Smooth muscle cell (in vitro differentiated cells): ENCODE data around the gene PCNA. TPM values are rescaled to one million over a fixed set of nuclear protein-coding genes. Genes with fewer than 3 reads are reported as not detected.

ENCODE experiments used
- DNase-seq: peaks from one replicate; lab custom pipeline; 2025; ENCODE audit not compliant: unreplicated experiment; lab: John Stamatoyannopoulos, UW
- H2AFZ ChIP-seq: fragments of 200-600 bp; sonication (generic); 2 replicates; pipeline ENCODE4 v1.6.0; 2016; ENCODE audit warnings: antibody characterized with exemption, low read depth, mild to moderate bottlenecking
- H3F3A ChIP-seq: fragments of 200-600 bp; sonication (generic); 2 replicates; pipeline ENCODE4 v1.6.0; 2017; ENCODE audit warnings: antibody characterized with exemption, low read depth
- H3K27ac ChIP-seq: fragments of 200-600 bp; sonication (generic); 2 replicates; pipeline ENCODE4 v1.5.1; 2016; ENCODE audit warnings: low read depth, mild to moderate bottlenecking
- H3K27me3 ChIP-seq: fragments of 200-600 bp; sonication (generic); 2 replicates; pipeline ENCODE4 v1.6.1; 2016; ENCODE audit warnings: low read depth, mild to moderate bottlenecking
- H3K36me3 ChIP-seq: fragments of 200-600 bp; sonication (generic); 2 replicates; pipeline ENCODE4 v1.5.1; 2016; ENCODE audit warnings: low read depth
- H3K4me1 ChIP-seq: fragments of 200-600 bp; sonication (generic); 2 replicates; pipeline ENCODE4 v1.5.1; 2016; ENCODE audit warnings: low read depth
- H3K4me2 ChIP-seq: fragments of 200-600 bp; sonication (generic); 2 replicates; pipeline ENCODE4 v1.6.0; 2016; ENCODE audit warnings: mild to moderate bottlenecking
- H3K4me3 ChIP-seq: fragments of 200-600 bp; sonication (generic); 2 replicates; pipeline ENCODE4 v1.5.1; 2016; ENCODE audit warnings: mild to moderate bottlenecking
- H3K79me2 ChIP-seq: fragments of 200-600 bp; sonication (generic); 2 replicates; pipeline ENCODE4 v1.6.0; 2016; ENCODE audit warnings: low read depth, mild to moderate bottlenecking
- H3K9ac ChIP-seq: fragments of 200-600 bp; sonication (generic); 2 replicates; pipeline ENCODE4 v1.6.0; 2016; ENCODE audit warnings: low read depth
- H3K9me3 ChIP-seq: fragments of 200-600 bp; sonication (generic); replicated peaks from 2 replicates; pipeline ENCODE4 v1.5.1; 2016; ENCODE audit warnings: low read depth
- H4K20me1 ChIP-seq: fragments of 200-600 bp; sonication (generic); 2 replicates; pipeline ENCODE4 v1.6.0; 2016; ENCODE audit warnings: low read depth
- WGBS: methylation state at CpG from one replicate; pipeline ENCODE4 v1.1.7; 2016; ENCODE audit warnings: low lambda C conversion rate; 5-methylcytosine and 5-hydroxymethylcytosine counted together
- polyA plus RNA-seq: library from polyadenylated mRNA; unstranded; fragments of >200 nt; fragmentation: Nextera tagmentation; extraction: Ambion mirVana; gene quantifications from 2 replicates; pipeline ENCODE4 v1.2.1, GENCODE V29; 2016
- total RNA-seq: library from RNA; depleted of rRNA; stranded (reverse); fragments of >200 nt; gene quantifications from 2 replicates; pipeline ENCODE4 v1.2.3, GENCODE V29; 2014
- TF ChIP-seq, protein P1 (sequence below): fragments of 200-600 bp; sonication (generic); IDR thresholded peaks from 2 replicates; pipeline ENCODE4 v1.5.1; 2017; ENCODE audit warnings: borderline replicate concordance, mild to moderate bottlenecking, antibody characterized with exemption; ENCODE audit not compliant: insufficient read depth, poor library complexity, severe bottlenecking

PCNA gene
- total and polyA plus RNA-seq, 2 experiments from 2014 or later, result 78.7 to 178 TPM

DNA sequence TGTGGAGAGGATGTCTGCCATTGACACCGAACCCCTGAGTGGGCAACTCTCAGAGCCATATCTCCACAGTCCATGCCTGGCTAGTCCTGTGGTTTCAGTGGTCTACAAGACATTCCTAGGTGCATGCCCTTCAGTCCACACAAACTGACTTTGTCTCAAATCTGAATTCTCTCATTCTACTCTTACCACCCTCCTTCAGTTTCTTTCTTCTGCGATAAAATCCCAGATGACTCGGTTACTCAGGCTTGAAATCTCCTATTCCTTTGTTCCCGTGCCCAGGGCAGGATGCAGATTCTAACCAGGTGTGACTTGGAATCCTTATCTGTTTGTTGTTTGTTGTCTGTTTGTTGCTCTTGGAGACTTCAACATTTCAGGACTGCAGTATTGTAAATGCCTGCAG, 16.3 kb upstream of the PCNA start:
- Histone ChIP-seq H3K27me3 (no peaks in the 10 kb centered on the region), H3K4me1 (peaks cover 12% of the 10 kb centered on the region), H3F3A (no peaks in the 10 kb centered on the region), H3K4me3 (no peak overlapping the region), H3K36me3 (no peaks in the 10 kb centered on the region), H3K79me2 (peaks cover 69% of the 10 kb centered on the region), H3K9ac (peak overlapping the region; percentile 11), H3K4me2 (peak overlapping the region; percentile 30), H3K27ac (peak overlapping the region; percentile 26), H4K20me1 (peaks cover 92% of the 10 kb centered on the region), H3K9me3 (no peaks in the 10 kb centered on the region), H2AFZ (no peak overlapping the region)
- no peak for DNase-seq
- TF ChIP-seq, protein P1, sequence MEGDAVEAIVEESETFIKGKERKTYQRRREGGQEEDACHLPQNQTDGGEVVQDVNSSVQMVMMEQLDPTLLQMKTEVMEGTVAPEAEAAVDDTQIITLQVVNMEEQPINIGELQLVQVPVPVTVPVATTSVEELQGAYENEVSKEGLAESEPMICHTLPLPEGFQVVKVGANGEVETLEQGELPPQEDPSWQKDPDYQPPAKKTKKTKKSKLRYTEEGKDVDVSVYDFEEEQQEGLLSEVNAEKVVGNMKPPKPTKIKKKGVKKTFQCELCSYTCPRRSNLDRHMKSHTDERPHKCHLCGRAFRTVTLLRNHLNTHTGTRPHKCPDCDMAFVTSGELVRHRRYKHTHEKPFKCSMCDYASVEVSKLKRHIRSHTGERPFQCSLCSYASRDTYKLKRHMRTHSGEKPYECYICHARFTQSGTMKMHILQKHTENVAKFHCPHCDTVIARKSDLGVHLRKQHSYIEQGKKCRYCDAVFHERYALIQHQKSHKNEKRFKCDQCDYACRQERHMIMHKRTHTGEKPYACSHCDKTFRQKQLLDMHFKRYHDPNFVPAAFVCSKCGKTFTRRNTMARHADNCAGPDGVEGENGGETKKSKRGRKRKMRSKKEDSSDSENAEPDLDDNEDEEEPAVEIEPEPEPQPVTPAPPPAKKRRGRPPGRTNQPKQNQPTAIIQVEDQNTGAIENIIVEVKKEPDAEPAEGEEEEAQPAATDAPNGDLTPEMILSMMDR, result no peak
- WGBS, result 38% methylated on average over 4 of the region's 4 CpGs

DNA sequence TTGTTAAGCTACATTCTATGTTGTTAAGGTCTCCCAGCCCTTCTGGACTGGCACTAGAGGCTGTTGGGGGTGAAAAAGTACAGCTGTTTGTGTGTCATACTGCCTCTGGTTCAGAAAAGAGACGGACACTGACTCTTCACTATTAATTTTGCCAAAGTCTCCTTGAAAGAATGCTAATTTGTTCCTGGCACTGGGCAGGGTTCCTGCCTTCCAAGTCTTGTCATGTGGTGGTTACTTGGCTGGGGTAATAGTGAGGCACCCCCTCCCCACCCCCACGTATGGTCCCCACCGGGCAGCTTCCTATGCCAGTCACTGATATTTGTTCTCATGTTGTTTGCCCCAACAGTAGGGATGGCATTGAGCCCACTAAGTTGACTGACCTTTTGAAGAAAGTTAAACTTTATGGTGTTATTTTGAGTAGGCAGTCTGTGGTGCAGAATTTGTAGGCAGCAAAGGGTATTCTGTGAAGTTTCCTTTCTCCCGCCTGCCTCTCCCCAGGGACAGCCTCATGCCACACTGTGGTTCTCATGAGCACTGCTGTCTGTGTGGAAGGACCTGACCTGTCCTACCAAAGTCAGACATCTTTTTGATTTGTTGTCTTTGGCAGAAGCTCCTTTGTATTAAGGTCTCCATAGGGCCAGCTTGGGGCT, 15.7 kb upstream of the PCNA start:
- TF ChIP-seq, protein P1, result no peak

DNA sequence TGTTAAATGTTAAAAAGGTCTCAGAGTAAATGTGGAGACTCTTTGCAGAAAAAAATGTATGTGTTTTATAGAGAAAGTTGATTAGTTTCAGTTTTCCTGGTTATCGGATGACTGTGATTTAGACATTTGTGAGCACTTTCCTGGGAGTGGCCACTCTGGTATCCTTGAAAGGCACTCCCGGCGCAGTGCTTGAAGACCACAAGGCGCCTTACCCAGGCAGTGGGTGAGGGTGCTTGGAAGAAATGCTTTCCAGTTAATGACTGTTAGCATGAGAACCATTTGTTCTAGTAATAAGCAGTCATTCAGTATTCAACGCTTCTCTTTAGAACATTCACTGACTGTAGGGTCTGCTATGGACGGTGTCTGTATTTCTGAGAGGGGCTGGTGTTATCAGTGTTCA, 14.2 kb upstream of the PCNA start:
- H3K4me1 ChIP-seq, result peaks cover 12% of the 10 kb centered on the region
- over 99% methylated on average over 6 of the region's 6 CpGs for WGBS
- no peaks in the 10 kb centered on the region for H3K27me3 ChIP-seq
- no peak overlapping the region for H3K4me2 ChIP-seq
- H4K20me1 ChIP-seq, result peaks cover 88% of the 10 kb centered on the region
- H3K9me3 ChIP-seq, result no peaks in the 10 kb centered on the region
- H3K9ac ChIP-seq, result no peak overlapping the region
- no peaks in the 10 kb centered on the region for H3F3A ChIP-seq
- H3K27ac ChIP-seq, result no peak overlapping the region
- TF ChIP-seq, protein P1, result no peak
- no peaks in the 10 kb centered on the region for H3K36me3 ChIP-seq
- peaks cover 76% of the 10 kb centered on the region for H3K79me2 ChIP-seq
- no peak overlapping the region for H2AFZ ChIP-seq
- DNase-seq, result no peak
- H3K4me3 ChIP-seq, result no peak overlapping the region

More for the DNA sequence above, 15.7 kb upstream of the PCNA start:
- no peak overlapping the region for H2AFZ ChIP-seq
- WGBS, result 86% methylated on average over 4 of the region's 4 CpGs
- peaks cover 89% of the 10 kb centered on the region for H4K20me1 ChIP-seq
- H3K36me3 ChIP-seq, result no peaks in the 10 kb centered on the region
- H3K9ac ChIP-seq, result no peak overlapping the region
- no peak overlapping the region for H3K4me2 ChIP-seq
- no peaks in the 10 kb centered on the region for H3K27me3 ChIP-seq
- H3K27ac ChIP-seq, result peak overlapping the region; percentile 26
- DNase-seq, result no peak
- H3K9me3 ChIP-seq, result no peaks in the 10 kb centered on the region
- H3F3A ChIP-seq, result no peaks in the 10 kb centered on the region
- H3K4me3 ChIP-seq, result no peak overlapping the region
- peaks cover 12% of the 10 kb centered on the region for H3K4me1 ChIP-seq
- H3K79me2 ChIP-seq, result peaks cover 70% of the 10 kb centered on the region

DNA sequence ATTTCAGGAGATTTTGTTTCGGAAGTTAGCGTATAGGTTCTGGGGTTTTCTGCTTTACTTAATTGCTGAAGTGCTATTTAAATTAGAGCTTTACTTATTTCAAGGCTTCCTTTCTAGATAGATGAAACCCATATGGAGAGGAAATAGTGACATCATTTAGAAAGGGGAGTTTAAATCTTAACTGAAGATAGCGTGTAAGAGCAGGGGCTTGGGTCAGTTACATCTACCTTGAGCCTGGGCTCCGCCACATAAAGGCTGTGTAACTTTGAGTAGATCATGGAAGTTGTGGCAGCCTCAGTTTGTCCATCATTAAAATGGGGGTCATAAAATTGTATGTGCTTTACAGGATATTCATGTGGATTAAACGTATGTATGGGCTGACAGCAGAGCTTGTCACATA, 11.7 kb upstream of the PCNA start:
- Histone ChIP-seq H3K27me3 (no peaks in the 10 kb centered on the region), H3F3A (no peaks in the 10 kb centered on the region), H3K4me2 (no peak overlapping the region), H3K4me3 (no peak overlapping the region), H3K36me3 (no peaks in the 10 kb centered on the region), H3K9me3 (no peaks in the 10 kb centered on the region), H4K20me1 (peaks cover 77% of the 10 kb centered on the region), H3K9ac (no peak overlapping the region), H3K27ac (no peak overlapping the region), H3K79me2 (peaks cover 66% of the 10 kb centered on the region), H2AFZ (no peak overlapping the region), H3K4me1 (peaks cover 9% of the 10 kb centered on the region)
- TF ChIP-seq, protein P1, result no peak
- WGBS, result 88% methylated on average over 5 of the region's 5 CpGs
- DNase-seq, result no peak
